Limb (tissue), 2 donors: Measurements from ENCODE around the gene GAGE13.
"Not testable (repeated sequence)": the region's sequence is repeated elsewhere in the genome, so short reads cannot be mapped to it uniquely, and the experiment has no call there.

Source experiments
- DNase-seq, 2 donors: peaks; one replicate each; pipeline ENCODE4 v3.0.0-alpha.2; 2016; ENCODE audit errors: extremely low spot score in 2 of 2

Gene GAGE13

GRCh38 chrX:49330421-49330820, 961 bp upstream of the GAGE13 start:
- not testable (repeated sequence) for DNase-seq

DNA sequence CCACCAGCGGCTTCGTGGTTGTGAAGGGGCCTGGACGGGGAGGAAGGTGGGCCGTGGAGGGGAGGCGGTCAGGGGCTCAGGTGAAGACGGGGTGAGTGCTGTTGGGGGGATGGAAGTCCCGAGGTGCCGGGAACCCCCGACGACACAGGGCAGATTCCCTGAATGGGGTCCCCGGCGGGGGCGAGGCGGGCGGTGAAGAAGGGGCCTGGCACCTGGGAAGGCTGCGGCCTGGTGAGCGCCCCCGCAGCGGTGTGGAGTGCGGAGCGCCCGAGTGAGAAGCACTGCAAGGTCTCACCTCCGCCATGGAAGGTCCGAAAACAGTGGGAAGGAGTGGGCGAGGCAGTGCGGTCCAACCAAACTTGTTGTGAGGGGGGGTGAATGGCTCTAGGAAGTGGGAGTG, 459 bp downstream of the GAGE13 start:
- DNase-seq, result not testable (repeated sequence)

DNA sequence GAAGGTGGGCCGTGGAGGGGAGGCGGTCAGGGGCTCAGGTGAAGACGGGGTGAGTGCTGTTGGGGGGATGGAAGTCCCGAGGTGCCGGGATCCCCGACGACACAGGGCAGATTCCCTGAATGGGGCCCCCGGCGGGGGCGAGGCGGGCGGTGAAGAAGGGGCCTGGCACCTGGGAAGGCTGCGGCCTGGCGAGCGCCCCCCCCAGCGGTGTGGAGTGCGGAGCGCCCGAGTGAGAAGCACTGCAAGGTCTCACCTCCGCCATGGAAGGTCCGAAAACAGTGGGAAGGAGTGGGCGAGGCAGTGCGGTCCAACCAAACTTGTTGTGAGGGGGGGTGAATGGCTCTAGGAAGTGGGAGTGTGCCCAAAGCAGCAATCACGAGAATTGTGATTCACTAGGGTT, 10.1 kb downstream of the GAGE13 start:
- DNase-seq, result not testable (repeated sequence)

DNA sequence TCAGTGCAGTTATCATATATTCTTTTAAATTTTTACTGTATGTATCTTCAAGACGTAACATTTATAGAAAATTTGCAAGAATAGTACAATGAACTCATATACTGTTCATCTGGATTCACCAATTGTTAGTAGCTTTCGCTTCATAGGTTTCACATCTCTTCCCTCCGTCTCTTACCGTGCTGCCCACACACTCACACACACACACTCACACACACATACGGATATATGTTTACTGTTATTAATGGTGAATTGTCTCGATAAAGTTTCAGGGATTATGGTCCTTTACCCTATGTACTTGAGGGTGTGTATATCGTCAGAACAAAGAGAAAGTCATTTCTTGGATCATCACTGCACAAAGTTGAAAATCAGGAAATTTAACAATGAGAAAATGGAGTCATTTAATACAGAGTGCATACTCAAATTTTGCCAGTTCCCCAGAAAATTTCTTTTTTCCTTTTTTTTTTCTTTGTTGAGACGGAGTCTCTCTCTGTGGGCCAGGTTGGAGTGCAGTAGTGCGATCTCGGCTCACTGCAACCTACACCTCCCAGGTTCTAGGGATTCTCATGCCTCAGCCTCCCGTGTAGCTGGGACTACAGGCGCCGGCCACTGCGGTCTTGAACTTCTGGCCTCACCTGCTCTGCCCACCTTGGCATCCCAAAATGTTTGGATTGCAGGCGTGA, 13.3 kb downstream of the GAGE13 start:
- DNase-seq, result not testable (repeated sequence)

- not testable (repeated sequence) for DNase-seq
Observed at GRCh38 chrX:49345402-49345801, 14.0 kb downstream of the GAGE13 start.

GRCh38 chrX:49346150-49346549, 14.8 kb downstream of the GAGE13 start:
- DNase-seq, result not testable (repeated sequence)
